Measurements from ENCODE around the gene RAB7B. TPM values are rescaled to one million over a fixed set of nuclear protein-coding genes. Genes with fewer than 3 reads are reported as not detected.

RAB7B gene
- total and polyA plus RNA-seq, 4 donors: 0.08 to 0.89 (median 0.20) TPM; not detected in 1

- H3K4me1 ChIP-seq (ENCODE audit: control insufficient read depth in 4 of 4, insufficient read depth in 4 of 4, low read length in 3 of 4): no peaks in the 10 kb centered on the region
- H3K9ac ChIP-seq (ENCODE audit: low read depth in 1 of 2, low read length in 2 of 2): no peak overlapping the region
- WGBS: 40% methylated on average over 7 of the region's 7 CpGs
- H3K27ac ChIP-seq (ENCODE audit: low read depth in 1 of 2, low read length in 2 of 2): no peak overlapping the region
- no peak for DNase-seq (ENCODE audit: low spot score)
- peaks cover 0 to 2% (median 0%) of the 10 kb centered on the region in 4 donors for H3K27me3 ChIP-seq (ENCODE audit: control insufficient read depth in 4 of 4, insufficient read depth in 4 of 4, low read length in 3 of 4)
- TF ChIP-seq TAF1 (conservative IDR thresholded peaks at IDR 0.05): no peak
- TF ChIP-seq RXRA (IDR thresholded peaks at IDR 0.05): no peak
- TF ChIP-seq SP1 (IDR thresholded peaks at IDR 0.05): no peak
- TF ChIP-seq FOXA2 (IDR thresholded peaks at IDR 0.05): no peak
- TF ChIP-seq ATF3 (IDR thresholded peaks at IDR 0.05): no peak
- TF ChIP-seq, protein P1, sequence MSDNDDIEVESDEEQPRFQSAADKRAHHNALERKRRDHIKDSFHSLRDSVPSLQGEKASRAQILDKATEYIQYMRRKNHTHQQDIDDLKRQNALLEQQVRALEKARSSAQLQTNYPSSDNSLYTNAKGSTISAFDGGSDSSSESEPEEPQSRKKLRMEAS (IDR thresholded peaks at IDR 0.05): no peak
- TF ChIP-seq NR2F2 (IDR thresholded peaks at IDR 0.05): no peak
- no peak for TF ChIP-seq RAD21 (IDR thresholded peaks at IDR 0.05)
- TF ChIP-seq REST (IDR thresholded peaks at IDR 0.05): no peak
- TF ChIP-seq, protein P2, sequence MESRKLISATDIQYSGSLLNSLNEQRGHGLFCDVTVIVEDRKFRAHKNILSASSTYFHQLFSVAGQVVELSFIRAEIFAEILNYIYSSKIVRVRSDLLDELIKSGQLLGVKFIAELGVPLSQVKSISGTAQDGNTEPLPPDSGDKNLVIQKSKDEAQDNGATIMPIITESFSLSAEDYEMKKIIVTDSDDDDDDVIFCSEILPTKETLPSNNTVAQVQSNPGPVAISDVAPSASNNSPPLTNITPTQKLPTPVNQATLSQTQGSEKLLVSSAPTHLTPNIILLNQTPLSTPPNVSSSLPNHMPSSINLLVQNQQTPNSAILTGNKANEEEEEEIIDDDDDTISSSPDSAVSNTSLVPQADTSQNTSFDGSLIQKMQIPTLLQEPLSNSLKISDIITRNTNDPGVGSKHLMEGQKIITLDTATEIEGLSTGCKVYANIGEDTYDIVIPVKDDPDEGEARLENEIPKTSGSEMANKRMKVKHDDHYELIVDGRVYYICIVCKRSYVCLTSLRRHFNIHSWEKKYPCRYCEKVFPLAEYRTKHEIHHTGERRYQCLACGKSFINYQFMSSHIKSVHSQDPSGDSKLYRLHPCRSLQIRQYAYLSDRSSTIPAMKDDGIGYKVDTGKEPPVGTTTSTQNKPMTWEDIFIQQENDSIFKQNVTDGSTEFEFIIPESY (IDR thresholded peaks at IDR 0.05): no peak
- TF ChIP-seq HNF4A (conservative IDR thresholded peaks at IDR 0.05): no peak
- no peak for TF ChIP-seq GABPA (IDR thresholded peaks at IDR 0.05 in 1 of 2, conservative IDR thresholded peaks at IDR 0.05 in 1 of 2)
- TF ChIP-seq, protein P3, sequence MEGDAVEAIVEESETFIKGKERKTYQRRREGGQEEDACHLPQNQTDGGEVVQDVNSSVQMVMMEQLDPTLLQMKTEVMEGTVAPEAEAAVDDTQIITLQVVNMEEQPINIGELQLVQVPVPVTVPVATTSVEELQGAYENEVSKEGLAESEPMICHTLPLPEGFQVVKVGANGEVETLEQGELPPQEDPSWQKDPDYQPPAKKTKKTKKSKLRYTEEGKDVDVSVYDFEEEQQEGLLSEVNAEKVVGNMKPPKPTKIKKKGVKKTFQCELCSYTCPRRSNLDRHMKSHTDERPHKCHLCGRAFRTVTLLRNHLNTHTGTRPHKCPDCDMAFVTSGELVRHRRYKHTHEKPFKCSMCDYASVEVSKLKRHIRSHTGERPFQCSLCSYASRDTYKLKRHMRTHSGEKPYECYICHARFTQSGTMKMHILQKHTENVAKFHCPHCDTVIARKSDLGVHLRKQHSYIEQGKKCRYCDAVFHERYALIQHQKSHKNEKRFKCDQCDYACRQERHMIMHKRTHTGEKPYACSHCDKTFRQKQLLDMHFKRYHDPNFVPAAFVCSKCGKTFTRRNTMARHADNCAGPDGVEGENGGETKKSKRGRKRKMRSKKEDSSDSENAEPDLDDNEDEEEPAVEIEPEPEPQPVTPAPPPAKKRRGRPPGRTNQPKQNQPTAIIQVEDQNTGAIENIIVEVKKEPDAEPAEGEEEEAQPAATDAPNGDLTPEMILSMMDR (IDR thresholded peaks at IDR 0.05; ENCODE audit: low read depth, low read length, missing input control): no peak
- H3K9me3 ChIP-seq (ENCODE audit: control insufficient read depth in 4 of 4, low read length in 3 of 4): no peaks in the 10 kb centered on the region
- no peak overlapping the region for H3K4me3 ChIP-seq (ENCODE audit: low read depth in 1 of 3, low read length in 3 of 3)
- H3K36me3 ChIP-seq (ENCODE audit: control insufficient read depth in 4 of 4, insufficient read depth in 3 of 4, low read depth in 1 of 4, low read length in 3 of 4): no peaks in the 10 kb centered on the region
Measured at GRCh38 chr1:205939690-205940330, 63.4 kb downstream of the RAB7B start.

DNA sequence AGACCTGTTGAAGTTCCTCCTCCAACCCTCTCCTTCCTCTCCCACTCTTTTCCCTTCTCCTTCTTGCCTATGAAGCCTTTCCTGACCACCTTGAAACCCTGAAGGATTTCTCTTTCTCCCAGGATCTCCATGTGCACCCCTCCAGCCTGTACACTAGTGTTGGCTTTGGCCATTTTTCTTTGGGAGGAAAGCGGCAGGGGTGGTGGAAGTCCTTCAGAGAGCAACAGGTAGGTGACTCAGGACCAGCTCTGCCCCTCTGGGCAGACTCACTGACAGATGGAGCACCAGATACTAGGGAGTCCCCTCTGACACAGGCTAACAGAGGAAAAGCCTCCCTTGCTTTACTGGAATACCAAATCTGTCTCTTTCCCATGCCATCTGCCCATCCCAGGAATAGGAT is 64.5 kb downstream of the RAB7B start:
- WGBS: 96% methylated on average over 1 of the region's 1 CpG
- no peaks in the 10 kb centered on the region for H3K4me1 ChIP-seq (ENCODE audit: control insufficient read depth in 4 of 4, insufficient read depth in 4 of 4, low read length in 3 of 4)
- H3K4me3 ChIP-seq (ENCODE audit: low read depth in 1 of 3, low read length in 3 of 3): no peak overlapping the region
- H3K9ac ChIP-seq (ENCODE audit: low read depth in 1 of 2, low read length in 2 of 2): no peak overlapping the region
- no peaks in the 10 kb centered on the region for H3K36me3 ChIP-seq (ENCODE audit: control insufficient read depth in 4 of 4, insufficient read depth in 3 of 4, low read depth in 1 of 4, low read length in 3 of 4)
- no peak for DNase-seq (ENCODE audit: low spot score)
- TF ChIP-seq REST (IDR thresholded peaks at IDR 0.05) (no peak), SP1 (IDR thresholded peaks at IDR 0.05) (no peak)
- TF ChIP-seq, protein P2 (IDR thresholded peaks at IDR 0.05): no peak
- H3K27ac ChIP-seq (ENCODE audit: low read depth in 1 of 2, low read length in 2 of 2): no peak overlapping the region
- peaks cover 0 to under 1% (median 0%) of the 10 kb centered on the region in 4 donors for H3K27me3 ChIP-seq (ENCODE audit: control insufficient read depth in 4 of 4, insufficient read depth in 4 of 4, low read length in 3 of 4)
- H3K9me3 ChIP-seq (ENCODE audit: control insufficient read depth in 4 of 4, low read length in 3 of 4): no peaks in the 10 kb centered on the region
